RWPE1 (cell line): ENCODE data around the gene SELENOI.
"Not testable (repeated sequence)": the region's sequence is repeated elsewhere in the genome, so short reads cannot be mapped to it uniquely, and the experiment has no call there.

ENCODE experiments used
- CTCF ChIA-PET: fragments of 350-600 bp; sonication (Branson Sonifier 250); formaldehyde crosslinking; extraction: SDS; loops from one replicate; lab custom pipeline; 2021; lab: Yijun Ruan, JAX
- POLR2A ChIA-PET: fragments of 400-600 bp; formaldehyde crosslinking; extraction: SDS; loops from one replicate; lab custom pipeline; 2020; ENCODE audit warnings: antibody characterized with exemption; ENCODE audit not compliant: low non-redundant PET; lab: Yijun Ruan, JAX
- DNase-seq: peaks from one replicate; pipeline ENCODE4 v3.0.0; 2012; ENCODE audit warnings: low spot score
- H3K27ac ChIP-seq: fragments of 450-650 bp; 2 replicates; pipeline ENCODE4 v1.5.1; 2017
- CTCF ChIP-seq: fragments of 450-650 bp; conservative IDR thresholded peaks from 2 replicates; pipeline ENCODE4 v1.5.1; 2017; ENCODE audit warnings: low read depth, mild to moderate bottlenecking

Gene SELENOI

GRCh38 chr2:26345283-26345544 is 729 bp upstream of the SELENOI start:
- TF ChIP-seq CTCF = no peak
- peak overlapping the region; percentile 91 for H3K27ac ChIP-seq
- no peak for DNase-seq
- ChIA-PET POLR2A (no interaction called here), CTCF (interaction anchor here (0.6 kb wide), 2 partner anchors 15 to 185 kb away, joined by 3 read pairs; no protein-coding TSS in a partner anchor)

GRCh38 chr2:26346454-26347053 is 611 bp downstream of the SELENOI start, which contains the start of gene ADGRF3:
Gene ADGRF3 (minus strand): TSS chr2:26346789. CDS start chr2:26346234, 555 bp downstream.
- CTCF ChIA-PET = no interaction called here
- DNase-seq = no peak
- POLR2A ChIA-PET = no interaction called here
- peak within 1 kb of the TSS; percentile 91 for H3K27ac ChIP-seq
- no peak for TF ChIP-seq CTCF

- DNase-seq = no peak
- TF ChIP-seq CTCF = no peak
- POLR2A ChIA-PET = no interaction called here
- H3K27ac ChIP-seq = no peak overlapping the region
- CTCF ChIA-PET = no interaction called here
These were observed 1.4 kb downstream of the SELENOI start for GRCh38 chr2:26347286-26347865.

- no peak for TF ChIP-seq CTCF
- no peak overlapping the region for H3K27ac ChIP-seq
- DNase-seq = no peak
- CTCF ChIA-PET = no interaction called here
- POLR2A ChIA-PET = interaction anchor here (0.6 kb wide), 1 partner anchor 352 kb away, joined by 4 read pairs; no protein-coding TSS in a partner anchor
These were observed 3.7 kb downstream of the SELENOI start for GRCh38 chr2:26349690-26350089.

- DNase-seq = no peak
- CTCF ChIA-PET = interaction anchor here (0.5 kb wide), 1 partner anchor 765 kb away, joined by 3 read pairs; no protein-coding TSS in a partner anchor
- no peak for TF ChIP-seq CTCF
- POLR2A ChIA-PET = no interaction called here
- no peak overlapping the region for H3K27ac ChIP-seq
These were observed 5.6 kb downstream of the SELENOI start for GRCh38 chr2:26351375-26352090.

- no peak for TF ChIP-seq CTCF
- DNase-seq = peak; percentile 62
- POLR2A ChIA-PET = no interaction called here
- CTCF ChIA-PET = interaction anchor here (0.7 kb wide), 1 partner anchor 23 kb away, joined by 3 read pairs; no protein-coding TSS in a partner anchor
- no peak overlapping the region for H3K27ac ChIP-seq
These were observed 6.9 kb downstream of the SELENOI start for GRCh38 chr2:26352892-26353291.

- DNase-seq, CTCF ChIA-PET, POLR2A ChIA-PET: not testable (repeated sequence)
- H3K27ac ChIP-seq = peak overlapping the region; percentile 48; the same call in 1 of the 2 replicates
These were observed 8.5 kb downstream of the SELENOI start for GRCh38 chr2:26354469-26354868.
